ENCODE results near the gene EEFSEC.

Gene EEFSEC

GRCh38 chr3:128402319-128402718 lies 249.0 kb downstream of the EEFSEC start:
- TF ChIP-seq POLR2AphosphoS5 (IDR thresholded peaks at IDR 0.05; ENCODE audit: low read depth) (no peak), REST (IDR thresholded peaks at IDR 0.05; ENCODE audit: insufficient replicate concordance, low read depth) (no peak), CTCF (IDR thresholded peaks at IDR 0.05; ENCODE audit: insufficient read depth, low read length) (no peak), SPI1 (IDR thresholded peaks at IDR 0.05; ENCODE audit: borderline replicate concordance, low read depth) (no peak), GABPA (IDR thresholded peaks at IDR 0.05; ENCODE audit: low read depth) (no peak)
- no peak for DNase-seq (ENCODE audit: low read depth in 1 of 2, low spot score in 1 of 2)
- no peaks in the 10 kb centered on the region for H3K27me3 ChIP-seq (ENCODE audit: insufficient read depth, poor library complexity, severe bottlenecking)
- no peak overlapping the region for H3K4me3 ChIP-seq (replicated peaks; ENCODE audit: insufficient read depth, low read length)
- no peak overlapping the region for H3K27ac ChIP-seq (replicated peaks)

- no peak overlapping the region for H3K27ac ChIP-seq (replicated peaks)
- no peak for DNase-seq (ENCODE audit: low read depth in 1 of 2, low spot score in 1 of 2)
These were observed 249.7 kb downstream of the EEFSEC start for GRCh38 chr3:128402998-128403397.

More at GRCh38 chr3:128402998-128403397, 249.7 kb downstream of the EEFSEC start:
- TF ChIP-seq POLR2AphosphoS5 (IDR thresholded peaks at IDR 0.05; ENCODE audit: low read depth) (no peak), GABPA (IDR thresholded peaks at IDR 0.05; ENCODE audit: low read depth) (no peak), SPI1 (IDR thresholded peaks at IDR 0.05; ENCODE audit: borderline replicate concordance, low read depth) (no peak), CTCF (IDR thresholded peaks at IDR 0.05; ENCODE audit: insufficient read depth, low read length) (no peak), REST (IDR thresholded peaks at IDR 0.05; ENCODE audit: insufficient replicate concordance, low read depth) (no peak)
- H3K4me3 ChIP-seq (replicated peaks; ENCODE audit: insufficient read depth, low read length) = no peak overlapping the region
- H3K27me3 ChIP-seq (ENCODE audit: insufficient read depth, poor library complexity, severe bottlenecking) = no peaks in the 10 kb centered on the region

All from HL-60 (cell line).